ENCODE results near the gene CYP4F11.
"Not testable (repeated sequence)": the region's sequence is repeated elsewhere in the genome, so short reads cannot be mapped to it uniquely, and the experiment has no call there.

CYP4F11 gene

DNA sequence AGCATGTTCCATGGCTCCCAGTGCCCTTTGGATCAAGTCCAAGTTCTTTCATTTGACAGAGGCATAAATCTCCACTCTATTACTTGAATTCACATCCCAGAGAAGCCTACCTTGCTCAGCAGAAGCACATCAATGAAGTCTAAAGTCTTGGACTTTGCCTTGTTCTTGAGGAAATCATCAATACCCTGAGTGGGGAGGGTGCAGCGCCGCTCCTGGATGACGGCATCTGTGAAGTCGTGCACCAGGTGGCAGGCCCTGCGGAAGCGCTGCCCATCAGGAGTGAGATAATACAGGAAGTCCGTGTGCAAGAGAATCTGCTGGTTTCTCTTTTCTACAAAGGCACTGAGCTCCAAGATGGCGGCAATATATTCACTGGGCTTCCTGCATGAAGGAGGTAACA, 10.6 kb downstream of the CYP4F11 start:
- DNase-seq (ENCODE audit: low spot score): no peak

DNA sequence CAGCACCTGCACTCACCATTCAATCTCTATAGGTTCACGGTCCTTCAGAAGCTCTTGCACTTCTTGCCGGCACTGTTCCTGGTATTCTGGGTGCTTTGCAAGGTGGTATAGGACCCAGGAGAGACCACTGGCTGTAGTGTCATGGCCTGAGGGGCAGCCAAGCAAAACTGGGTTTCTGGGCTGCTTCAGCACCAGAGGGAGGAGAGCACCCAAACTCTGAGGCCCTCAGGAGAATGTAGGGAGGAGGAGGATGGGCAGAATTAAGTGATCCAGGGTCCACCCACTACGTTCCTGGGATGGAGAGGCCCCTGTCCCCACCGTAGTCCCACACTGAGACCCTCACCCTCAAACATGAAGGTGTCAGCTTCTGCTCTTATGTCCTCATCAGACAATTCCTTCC, 12.3 kb downstream of the CYP4F11 start:
- no peak for DNase-seq (ENCODE audit: low spot score)

DNA sequence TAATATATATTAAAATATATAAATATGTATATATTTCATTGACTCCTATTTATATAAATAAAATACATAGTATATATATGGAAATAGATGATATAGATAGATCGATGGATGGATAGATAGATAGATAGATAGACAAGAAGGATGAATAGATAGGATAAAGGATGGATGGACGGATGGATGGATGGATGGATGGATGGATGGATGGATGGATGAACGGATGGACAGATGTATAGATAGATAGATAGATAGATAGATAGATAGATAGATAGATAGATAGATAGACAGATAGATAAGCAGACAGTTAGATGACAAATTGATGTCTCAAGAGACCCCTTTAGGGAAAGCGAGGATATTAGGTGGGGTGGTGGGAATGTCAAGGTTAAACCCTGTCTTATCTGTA, 15.1 kb downstream of the CYP4F11 start:
- DNase-seq (ENCODE audit: low spot score): no peak

DNA sequence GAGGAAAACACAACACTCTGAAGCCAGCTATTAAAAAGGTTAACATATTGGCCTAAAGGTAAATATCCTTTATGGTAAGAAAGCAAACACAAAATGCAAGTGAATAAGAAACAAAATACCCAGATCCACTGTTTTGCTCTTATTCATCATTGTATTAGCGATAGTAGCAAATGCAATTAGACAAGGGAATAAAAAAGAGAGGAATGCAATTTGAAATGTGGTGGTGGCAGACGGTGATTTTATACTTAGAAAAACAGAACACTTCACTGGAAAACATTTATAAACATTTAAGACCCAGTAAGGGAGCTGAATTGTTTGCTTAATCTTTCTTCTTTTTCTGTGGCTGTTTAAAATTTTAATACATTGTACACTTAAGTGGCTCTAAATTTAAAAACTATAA, 19.2 kb downstream of the CYP4F11 start:
- no peak for DNase-seq (ENCODE audit: low spot score)

DNA sequence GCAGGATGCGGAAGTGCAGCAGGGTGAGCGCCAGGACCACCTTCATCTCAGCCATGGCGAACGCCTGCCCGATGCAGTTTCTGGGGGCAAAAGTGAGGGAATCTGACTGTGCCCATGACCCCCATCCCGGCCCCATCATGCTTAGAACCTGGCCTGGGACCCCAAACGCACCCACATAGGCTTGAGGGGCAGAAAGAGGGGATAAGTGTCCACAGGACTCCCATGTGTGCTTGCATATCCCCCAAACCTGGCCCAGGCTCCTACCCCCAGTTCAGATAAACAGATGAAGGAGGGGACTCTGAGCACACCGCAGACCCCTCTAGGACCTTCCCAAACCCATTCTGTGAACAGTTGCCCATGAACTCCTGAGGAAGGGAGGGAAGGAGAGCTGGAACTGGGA, 20.5 kb downstream of the CYP4F11 start:
- no peak for DNase-seq (ENCODE audit: low spot score)

DNA sequence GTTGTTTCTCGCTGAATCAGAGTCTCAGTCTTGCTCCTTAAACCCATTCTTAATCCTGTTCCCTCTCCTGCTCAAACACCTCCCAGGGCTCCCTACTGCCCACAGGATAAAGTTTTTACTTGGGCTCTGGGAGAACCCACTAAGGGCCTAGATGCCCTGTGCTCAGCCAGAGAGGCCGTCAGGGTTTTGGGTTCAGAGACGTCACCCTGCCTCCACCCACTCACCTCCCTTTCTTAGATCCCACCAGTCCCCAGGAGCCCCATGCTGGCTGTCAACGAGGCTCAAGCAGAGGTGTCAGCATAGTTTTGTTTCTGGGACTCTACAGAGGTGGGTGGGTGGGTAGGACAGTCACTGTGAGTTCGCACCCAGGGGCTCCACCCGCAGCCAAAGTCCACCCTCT, 20.9 kb downstream of the CYP4F11 start:
- DNase-seq (ENCODE audit: low spot score): no peak

DNA sequence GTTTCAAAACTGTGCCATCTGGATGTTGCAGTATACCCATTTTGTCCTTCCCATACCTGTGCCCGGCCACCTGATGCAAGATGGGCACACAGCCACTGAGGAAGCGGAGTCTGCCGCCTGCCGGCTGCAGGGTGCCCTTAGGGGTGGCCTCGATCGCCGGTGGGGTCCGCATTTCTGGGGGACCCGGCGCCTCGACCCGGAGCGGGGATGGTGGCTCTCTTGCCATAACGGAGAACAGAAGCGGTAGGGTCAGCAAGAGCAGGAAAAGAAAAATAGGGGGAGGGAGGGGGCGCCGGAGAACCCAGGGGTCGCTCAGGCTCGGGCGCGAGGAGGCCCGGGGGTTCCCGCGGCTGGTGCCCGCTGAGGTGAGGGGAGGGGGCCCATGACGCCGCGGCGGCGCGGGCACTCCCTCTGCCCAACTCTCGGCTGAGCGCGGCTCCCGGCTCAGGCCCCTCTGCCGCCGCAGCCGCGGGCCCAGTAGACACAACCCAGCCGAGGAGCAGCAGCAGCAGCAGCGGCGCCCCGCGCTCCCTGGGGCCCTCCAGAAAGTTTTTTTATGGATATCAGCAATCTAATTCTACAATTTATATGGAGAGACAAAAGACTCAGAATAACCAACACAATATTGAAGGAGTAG, 22.6 kb downstream of the CYP4F11 start:
- no peak for DNase-seq (ENCODE audit: low spot score)

DNA sequence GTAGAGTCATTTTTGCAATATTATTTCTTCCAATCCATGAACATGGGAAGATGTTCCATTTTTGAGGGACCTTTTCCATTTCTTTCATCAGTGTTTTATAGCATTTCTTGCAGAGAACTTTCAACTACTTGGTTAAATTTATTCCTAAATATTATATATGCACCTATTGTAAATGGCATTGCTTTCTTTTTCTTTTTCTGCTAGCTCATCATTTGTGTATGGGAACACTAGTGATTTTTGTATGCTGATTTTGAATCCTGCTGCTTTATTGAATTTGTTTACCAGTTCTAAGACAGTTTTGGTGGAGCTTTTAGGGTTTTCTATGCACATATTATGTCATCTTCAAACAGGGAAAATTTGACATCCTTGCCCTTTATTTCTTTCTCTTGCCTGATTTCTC, 29.3 kb downstream of the CYP4F11 start:
- no peak for DNase-seq (ENCODE audit: low spot score)

DNA sequence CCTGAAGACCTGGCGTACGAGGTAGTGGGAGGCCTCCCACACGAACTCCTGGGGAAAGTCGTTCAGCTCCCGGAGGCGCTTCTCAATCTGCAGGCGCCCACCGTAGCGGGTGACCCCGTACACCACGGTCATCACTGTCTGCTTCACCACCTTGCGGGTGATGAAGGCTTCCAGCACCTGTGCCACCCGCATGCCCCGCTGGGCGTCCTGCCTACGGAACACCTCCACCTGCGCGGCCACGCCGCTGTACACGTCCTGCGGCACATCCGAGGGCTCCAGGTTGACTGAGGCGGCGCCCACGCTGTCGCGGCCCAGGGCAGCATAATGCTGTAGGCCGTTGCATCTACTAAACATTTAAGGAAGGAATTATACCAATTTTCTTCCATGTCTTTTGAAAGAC, 31.4 kb downstream of the CYP4F11 start:
- DNase-seq (ENCODE audit: low spot score): not testable (repeated sequence)

DNA sequence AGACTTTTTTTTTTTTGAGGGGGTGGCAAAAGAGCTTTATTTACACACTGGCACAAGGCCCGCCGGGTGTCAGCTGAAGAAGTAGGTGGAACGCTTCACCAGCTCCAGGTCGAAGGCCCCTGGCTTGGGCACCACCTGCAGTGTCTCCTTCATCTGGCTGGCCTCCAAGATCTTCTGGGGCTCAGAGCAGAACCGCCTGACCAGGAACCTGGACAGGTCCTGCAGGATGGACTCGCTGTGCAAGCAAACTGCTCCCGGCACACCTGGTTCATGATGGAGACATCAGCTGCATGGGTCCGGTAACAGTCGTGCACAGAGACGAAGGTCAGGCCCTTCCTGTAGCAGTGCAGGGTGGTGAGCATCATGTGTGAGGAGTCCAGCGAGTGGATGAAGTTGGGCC, 32.1 kb downstream of the CYP4F11 start:
- DNase-seq (ENCODE audit: low spot score): no peak

DNA sequence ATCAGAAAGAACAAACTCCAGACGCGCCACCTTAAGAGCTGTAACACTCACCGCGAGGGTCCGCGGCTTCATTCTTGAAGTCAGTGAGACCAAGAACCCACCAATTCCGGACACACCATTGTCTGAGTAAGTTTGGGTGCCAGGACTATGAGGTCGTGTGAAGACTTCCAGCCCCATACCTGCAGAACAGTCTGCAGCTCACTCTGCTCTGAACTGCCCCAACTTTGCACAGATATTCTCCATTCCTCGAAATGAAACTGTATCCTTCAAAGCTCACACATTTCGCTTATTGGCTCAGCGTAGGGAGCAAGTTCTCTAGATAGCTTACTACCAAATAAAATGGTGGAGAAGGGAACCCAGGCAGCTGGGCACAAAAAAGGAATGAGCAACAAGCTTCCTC, 33.8 kb downstream of the CYP4F11 start:
- no peak for DNase-seq (ENCODE audit: low spot score)

DNA sequence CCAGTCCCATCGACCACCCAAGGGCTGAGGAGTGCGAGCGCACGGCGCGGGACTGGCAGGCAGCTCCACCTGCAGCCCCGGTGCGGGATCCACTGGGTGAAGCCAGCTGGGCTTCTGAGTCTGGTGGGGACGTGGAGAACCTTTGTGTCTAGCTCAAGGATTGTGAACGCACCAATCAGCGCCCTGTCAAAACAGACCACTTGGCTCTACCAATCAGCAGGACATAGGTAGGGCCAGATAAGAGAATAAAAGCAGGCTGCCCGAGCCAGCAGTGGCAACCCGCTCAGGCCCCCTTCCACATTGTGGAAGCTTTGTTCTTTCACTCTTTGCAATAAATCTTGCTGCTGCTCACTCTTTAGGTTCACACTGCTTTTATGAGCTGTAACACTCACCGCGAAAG, 34.3 kb downstream of the CYP4F11 start:
- not testable (repeated sequence) for DNase-seq (ENCODE audit: low spot score)

DNA sequence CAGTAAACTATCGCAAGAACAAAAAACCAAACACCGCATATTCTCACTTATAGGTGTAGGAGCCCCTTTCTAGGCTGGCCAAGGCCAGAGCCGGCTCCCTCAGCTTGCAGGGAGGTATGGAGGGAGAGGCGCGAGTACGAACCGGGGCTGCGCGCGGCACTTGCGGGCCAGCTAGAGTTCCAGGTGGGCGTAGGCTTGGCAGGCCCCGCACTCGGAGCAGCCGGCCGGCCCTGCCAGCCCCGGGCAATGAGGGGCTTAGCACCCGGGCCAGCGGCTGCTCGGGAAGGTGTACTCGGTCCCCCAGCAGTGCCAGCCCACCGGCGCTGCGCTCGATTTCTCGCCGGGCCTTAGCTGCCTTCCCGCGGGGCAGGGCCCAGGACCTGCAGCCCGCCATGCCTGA, 34.8 kb downstream of the CYP4F11 start:
- DNase-seq (ENCODE audit: low spot score): not testable (repeated sequence)

DNA sequence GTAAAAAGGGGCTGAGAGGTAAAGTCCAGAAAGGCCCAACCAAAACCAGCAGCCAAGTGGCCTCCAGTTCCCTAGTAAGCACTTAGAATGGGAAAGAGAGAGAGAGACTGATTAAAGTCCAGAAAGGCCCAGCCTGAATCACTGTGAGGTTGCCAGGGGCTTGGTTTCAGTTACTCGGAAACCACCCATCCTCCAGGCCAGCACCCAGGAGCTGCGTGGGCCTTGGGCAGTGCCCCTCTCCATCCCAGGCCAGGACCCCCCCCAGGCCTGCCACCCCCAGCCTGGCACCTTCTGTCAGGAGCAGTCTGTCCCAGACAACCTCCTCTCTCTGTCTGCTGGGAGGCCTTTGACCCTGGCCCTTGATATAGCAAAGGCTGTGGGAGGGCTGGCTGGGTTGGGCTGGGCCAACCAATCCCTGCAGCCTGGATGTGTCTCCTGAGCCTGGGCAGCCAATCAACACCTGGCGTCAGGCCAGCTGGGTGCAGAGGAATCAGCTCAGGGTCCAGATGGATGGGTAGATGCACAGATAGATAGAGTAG, 36.5 kb downstream of the CYP4F11 start, which contains the start of gene CYP4F2:
Gene CYP4F2 (minus strand): TSS at position 337 of the 539 bp plus-strand sequence. CDS start 463 bp downstream, outside the sequence.
- no peak for DNase-seq (ENCODE audit: low spot score)

DNA sequence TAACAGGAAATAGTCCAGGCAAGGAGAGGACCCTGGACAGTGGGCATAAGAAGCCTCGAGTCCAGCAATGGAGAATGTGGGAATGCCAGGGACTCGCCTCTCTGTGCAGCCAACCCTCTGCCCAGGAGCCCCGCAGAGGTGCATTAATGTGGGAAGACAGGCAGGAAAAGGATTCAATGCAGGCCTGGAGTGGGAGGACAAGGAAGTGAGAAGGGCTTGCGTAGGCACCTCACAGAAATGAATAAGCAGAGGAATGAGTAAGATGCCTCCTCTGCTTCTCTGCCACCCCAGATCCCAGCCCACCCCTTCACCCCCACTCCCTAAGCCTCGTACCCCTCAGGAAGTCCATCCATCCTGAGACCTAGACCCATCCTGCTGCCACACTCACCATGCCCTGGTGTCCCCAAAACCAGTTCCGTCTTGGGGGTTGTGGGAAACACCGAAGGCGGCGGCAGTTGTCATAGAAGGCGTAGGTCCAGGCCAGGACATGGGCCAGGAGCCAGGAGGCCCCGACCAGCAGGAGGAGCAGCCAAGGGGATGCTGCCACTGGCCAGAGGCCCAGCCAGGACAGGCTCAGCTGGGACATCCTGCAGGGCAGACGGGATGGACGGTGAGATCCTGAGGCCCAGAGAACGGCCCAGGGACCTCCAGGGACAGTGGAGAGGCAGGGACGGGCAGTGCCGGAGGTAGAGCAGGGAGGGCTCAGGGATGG, 37.1 kb downstream of the CYP4F11 start:
- DNase-seq (ENCODE audit: low spot score): no peak

DNA sequence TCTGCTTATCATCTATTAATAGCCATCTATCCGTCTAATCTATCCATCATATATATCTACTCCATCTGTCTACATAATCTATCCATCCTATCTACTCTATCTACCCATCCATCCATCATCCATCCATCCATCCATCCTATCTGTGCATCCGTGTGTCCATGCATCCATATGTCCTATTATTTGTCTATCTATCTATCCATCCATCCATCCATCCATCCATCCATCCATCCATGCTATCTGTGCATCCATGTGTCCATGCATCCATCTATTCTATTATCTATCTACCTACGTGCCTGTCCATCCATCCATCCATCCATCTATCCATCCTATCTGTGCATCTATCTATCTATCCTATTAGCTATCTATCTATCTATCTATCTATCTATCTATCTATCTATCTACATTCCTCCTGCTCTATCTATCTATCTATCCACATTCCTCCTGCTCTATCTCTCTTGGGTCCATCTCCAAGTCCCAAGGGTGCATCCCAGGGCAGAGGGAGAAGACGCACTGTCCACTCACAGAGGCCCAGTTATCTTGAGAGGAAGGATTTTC, 38.4 kb downstream of the CYP4F11 start:
- no peak for DNase-seq (ENCODE audit: low spot score)

DNA sequence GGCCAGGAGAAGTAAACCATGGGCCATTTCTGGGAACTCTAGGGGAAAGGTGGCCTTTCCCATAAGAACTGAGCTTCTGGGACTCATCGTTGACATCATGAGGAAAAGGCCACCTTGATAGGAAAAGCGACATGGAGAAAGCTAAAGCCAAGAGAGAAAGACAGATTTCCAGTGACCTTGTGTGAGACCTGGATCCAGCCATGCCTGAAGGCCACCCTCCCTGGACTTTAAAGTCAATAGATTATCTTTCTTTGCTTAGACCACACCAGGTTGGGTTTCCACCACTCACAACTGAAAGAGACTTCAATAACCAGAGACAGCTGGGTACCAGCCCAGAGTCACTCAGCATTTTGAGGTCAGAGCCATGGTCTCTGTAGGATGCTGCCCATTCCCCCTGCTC, 40.0 kb downstream of the CYP4F11 start:
- no peak for DNase-seq (ENCODE audit: low spot score)

DNA sequence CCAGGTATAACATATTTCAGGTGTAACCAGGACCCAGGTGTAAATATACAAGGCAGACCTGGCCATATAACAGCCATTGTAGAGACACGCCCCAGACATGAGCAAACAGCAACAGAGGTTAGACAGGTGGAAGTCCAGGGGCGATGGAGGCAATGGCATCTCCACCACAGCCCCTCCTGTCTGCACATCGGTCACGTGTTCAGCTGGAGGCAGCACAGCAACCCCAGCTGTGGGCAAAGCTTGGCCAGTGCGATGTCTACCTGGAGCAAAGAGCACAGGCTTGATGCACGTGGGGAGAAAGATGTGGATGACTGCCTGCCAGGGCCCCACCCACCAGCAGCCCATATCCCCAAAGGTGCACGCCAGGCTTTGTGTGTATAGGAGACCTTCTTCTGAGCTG, 40.9 kb downstream of the CYP4F11 start:
- DNase-seq (ENCODE audit: low spot score): no peak

DNA sequence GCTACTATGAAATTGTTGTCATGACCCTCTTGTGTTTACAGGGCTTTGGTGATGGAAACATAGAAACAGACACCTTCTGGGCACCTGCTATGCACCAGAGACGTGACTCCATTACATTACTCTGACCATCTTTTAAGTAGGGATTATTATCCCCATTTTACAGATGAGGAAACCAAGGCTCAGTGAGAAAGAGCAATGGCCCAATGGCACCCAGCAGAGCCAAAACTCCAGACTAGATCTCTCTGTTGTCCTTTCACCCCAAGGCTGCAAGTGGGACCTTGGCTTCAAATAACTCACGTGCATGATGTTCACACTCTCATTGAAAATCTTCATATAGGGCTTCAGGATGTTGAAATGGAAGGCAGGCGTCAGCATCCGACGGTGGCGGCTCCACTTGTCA, 42.3 kb downstream of the CYP4F11 start:
- no peak for DNase-seq (ENCODE audit: low spot score)

DNA sequence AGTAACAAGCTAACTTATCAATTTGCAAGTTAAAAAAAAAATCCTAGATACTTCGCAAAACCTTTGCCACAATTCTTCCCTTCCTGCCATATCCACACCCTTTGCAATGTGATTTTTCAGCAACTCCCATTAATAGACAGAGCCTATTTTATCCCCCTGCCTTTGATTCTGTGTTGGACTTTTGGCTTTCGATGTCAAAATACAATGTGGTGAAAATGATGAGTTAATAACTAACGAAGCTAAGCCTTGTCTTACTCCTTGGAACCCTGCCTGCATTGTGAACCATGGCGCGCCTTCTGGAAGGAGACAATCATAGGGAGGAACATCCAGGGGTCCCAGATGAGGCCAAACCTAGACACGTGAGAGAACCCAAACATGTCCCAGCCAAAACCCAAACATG, 42.9 kb downstream of the CYP4F11 start:
- no peak for DNase-seq (ENCODE audit: low spot score)

DNA sequence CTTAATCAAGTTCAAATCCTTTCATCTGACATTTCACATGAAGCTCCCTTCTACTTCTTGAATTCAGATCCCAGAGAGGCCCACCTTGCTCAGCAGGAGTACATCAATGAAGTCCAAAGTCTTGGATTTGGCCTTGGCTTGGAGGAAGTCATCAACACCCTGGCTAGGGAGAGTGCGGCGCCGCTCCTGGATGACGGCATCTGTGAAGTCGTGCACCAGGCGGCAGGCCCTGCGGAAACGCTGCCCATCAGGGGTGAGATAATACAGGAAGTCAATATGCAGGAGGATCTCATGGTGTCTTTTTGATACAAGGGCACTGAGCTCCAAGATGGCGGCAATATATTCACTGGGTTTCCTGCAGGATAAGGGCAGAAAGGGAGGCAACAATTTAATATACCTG, 45.0 kb downstream of the CYP4F11 start:
- not testable (repeated sequence) for DNase-seq (ENCODE audit: low spot score)

DNA sequence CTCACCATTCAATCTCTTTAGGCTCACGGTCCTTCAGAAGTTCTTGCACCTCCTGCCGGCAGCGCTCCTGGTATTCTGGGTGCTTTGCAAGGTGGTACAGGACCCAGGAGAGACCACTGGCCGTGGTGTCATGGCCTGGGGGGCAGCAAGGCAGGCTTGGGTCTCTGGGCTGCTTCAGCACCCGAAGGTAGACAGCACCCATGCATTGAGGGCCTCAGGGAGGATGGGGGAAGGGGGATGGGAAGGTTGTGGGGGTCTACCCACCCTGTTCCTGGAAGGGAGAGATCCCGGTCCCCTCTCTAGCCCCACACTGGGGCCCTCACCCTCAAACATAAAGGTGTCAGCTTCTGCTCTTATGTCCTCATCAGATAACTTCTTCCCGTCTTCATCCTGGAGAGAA, 48.4 kb downstream of the CYP4F11 start:
- no peak for DNase-seq (ENCODE audit: low spot score)

DNA sequence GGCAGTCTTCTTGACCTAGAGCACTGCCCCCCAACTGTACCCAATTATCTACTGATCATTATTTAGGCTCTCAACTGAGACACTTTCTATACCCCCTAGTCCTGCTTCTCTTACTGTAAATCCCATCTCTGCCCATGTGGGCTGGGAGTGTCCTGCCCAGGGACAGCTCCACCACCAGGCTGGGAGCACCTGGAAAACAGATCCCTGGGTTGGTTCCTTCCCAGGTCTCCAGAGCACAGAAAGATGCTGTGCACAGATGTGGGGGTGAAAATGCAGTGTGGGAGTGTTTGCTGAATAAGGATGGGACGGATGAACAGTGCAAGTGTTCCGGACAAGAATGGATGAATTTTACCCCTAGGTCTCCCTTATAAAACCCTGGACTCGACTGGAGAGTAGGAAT, 49.2 kb downstream of the CYP4F11 start:
- DNase-seq (ENCODE audit: low spot score): no peak
